NCI-H1417 treated with DMSO at 0.1 percent for 48 hours (cell line): ENCODE results near the gene SMG1.
"Not testable (repeated sequence)": the region's sequence is repeated elsewhere in the genome, so short reads cannot be mapped to it uniquely, and the experiment has no call there.

ENCODE experiments used
- DNase-seq: peaks from one replicate; lab custom pipeline; 2025; lab: John Stamatoyannopoulos, UW

Gene SMG1

GRCh38 chr16:18800293-18800692 is 125.9 kb downstream of the SMG1 start:
- DNase-seq = no peak

- no peak for DNase-seq
Observed at GRCh38 chr16:18799500-18799899, 126.7 kb downstream of the SMG1 start.

- no peak for DNase-seq
Observed at GRCh38 chr16:18797746-18798145, 128.5 kb downstream of the SMG1 start.

GRCh38 chr16:18796377-18796776 is 129.8 kb downstream of the SMG1 start:
- no peak for DNase-seq

- DNase-seq = no peak
Observed at GRCh38 chr16:18792836-18793433, 133.3 kb downstream of the SMG1 start.

- DNase-seq = peak; percentile 81
Observed at GRCh38 chr16:18789850-18790706, 136.1 kb downstream of the SMG1 start, which contains the start of gene RPS15A. Gene RPS15A (minus strand): TSS chr16:18790334. CDS start chr16:18789113, 1,221 bp downstream.

- no peak for DNase-seq
Observed at GRCh38 chr16:18789515-18789849, 136.7 kb downstream of the SMG1 start.

- no peak for DNase-seq
Observed at GRCh38 chr16:18788828-18789514, 137.2 kb downstream of the SMG1 start.

- no peak for DNase-seq
Observed at GRCh38 chr16:18784917-18785623, 141.1 kb downstream of the SMG1 start.

- DNase-seq = no peak
Observed at GRCh38 chr16:18783430-18784341, 142.5 kb downstream of the SMG1 start.

- no peak for DNase-seq
Observed at GRCh38 chr16:18782697-18783429, 143.3 kb downstream of the SMG1 start.

- not testable (repeated sequence) for DNase-seq
Observed at GRCh38 chr16:18781232-18781631, 145.0 kb downstream of the SMG1 start.

- DNase-seq = not testable (repeated sequence)
Observed at GRCh38 chr16:18780460-18781026, 145.7 kb downstream of the SMG1 start.

GRCh38 chr16:18777664-18778063 is 148.5 kb downstream of the SMG1 start:
- DNase-seq = not testable (repeated sequence)

GRCh38 chr16:18776334-18776733 is 149.9 kb downstream of the SMG1 start:
- not testable (repeated sequence) for DNase-seq

- not testable (repeated sequence) for DNase-seq
Observed at GRCh38 chr16:18774651-18775050, 151.6 kb downstream of the SMG1 start.

GRCh38 chr16:18772171-18772570 is 154.0 kb downstream of the SMG1 start:
- DNase-seq = not testable (repeated sequence)

GRCh38 chr16:18770336-18770962 is 155.8 kb downstream of the SMG1 start:
- not testable (repeated sequence) for DNase-seq

- DNase-seq = not testable (repeated sequence)
Observed at GRCh38 chr16:18767217-18767616, 159.0 kb downstream of the SMG1 start.
